ENCODE results near the gene CCDC43.
A peak's percentile ranks its signal among the peaks of the same experiment; 100 is the strongest.
"Not testable (repeated sequence)": the region's sequence is repeated elsewhere in the genome, so short reads cannot be mapped to it uniquely, and the experiment has no call there.

CCDC43 gene

GRCh38 chr17:44689477-44690217 is at the start of gene CCDC43:
Gene CCDC43, minus strand, starts transcription at chr17:44689776. Its CDS starts 23 bp downstream, at chr17:44689753.
- peak; percentile 94 for DNase-seq

GRCh38 chr17:44738214-44738906 is 48.8 kb upstream of the CCDC43 start:
- no peak for DNase-seq

DNA sequence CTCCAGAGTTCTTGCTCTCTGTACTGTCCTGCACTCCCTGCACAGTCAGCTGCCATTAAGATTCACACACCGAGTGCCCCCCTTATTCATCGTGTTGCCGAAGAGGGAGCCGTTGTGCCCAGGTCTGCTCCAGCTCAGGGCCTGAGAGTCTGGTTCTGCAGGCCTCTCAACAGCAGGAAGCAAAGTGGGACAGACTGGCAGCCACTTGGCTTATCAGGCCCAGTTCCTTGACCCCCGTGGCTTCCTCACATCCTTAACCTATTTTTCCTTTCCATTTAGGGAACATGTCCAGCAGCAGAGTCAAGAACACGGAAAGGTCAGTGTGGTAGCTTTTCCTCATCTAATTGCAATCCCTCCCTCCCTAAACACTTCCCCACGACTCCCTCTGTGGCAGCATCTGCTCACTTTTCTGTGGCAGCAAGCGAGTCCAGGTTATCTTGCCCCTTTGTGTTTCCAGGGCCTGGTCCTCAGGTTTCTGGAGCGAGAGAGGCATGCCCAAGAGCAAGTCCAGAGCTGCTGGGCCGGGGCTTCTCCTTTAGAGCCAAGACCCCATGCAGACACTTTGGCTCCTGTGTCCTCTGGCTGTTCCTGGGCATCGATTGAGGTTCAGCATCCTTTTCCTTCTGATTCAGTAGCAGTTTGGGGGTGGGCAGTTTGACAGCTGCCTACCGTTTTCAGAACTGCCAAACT is 47.1 kb upstream of the CCDC43 start:
- no peak for DNase-seq

DNA sequence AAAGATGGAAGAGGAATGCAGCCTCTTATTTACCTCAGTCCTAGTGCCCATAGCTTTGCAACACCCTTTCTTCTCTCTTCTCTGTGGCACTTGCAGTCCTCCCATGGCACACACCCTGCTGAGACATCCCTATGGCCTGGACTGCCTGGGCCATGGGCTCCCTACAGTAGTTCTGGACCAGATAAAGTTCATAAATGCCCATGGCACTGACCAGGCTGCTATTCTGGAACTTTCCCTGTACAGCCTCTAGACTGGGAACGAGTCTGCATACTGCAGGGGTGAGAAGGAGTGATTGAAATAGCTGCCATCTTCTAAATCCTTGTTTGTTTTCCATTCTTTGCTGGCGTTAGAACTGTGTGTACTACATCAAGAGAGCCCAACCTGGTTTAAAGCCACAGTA is 44.7 kb upstream of the CCDC43 start:
- DNase-seq, result no peak

- no peak for DNase-seq
Measured at GRCh38 chr17:44733753-44734152, 44.2 kb upstream of the CCDC43 start.

DNA sequence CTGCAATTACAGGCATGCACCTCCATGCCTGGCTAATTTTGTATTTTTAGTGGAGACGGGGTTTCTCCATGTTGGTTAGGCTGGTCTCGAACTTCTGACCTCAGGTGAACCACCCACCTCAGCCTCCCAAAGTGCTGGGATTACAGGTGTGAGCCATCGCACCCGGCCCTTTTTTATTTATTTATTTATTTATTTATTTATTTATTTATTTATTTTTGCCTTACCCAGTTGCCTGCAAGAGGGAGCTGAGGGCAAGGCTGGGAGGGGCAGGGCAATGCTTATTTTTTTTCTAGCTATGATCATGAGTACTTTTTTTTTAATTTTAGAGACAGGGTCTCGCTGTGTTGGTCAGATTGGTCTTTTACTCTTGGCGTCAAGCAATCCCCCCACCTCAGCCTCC is 36.5 kb upstream of the CCDC43 start:
- not testable (repeated sequence) for DNase-seq

GRCh38 chr17:44722254-44722653 is 32.7 kb upstream of the CCDC43 start:
- no peak for DNase-seq

GRCh38 chr17:44719444-44719843 is 29.9 kb upstream of the CCDC43 start:
- DNase-seq, result no peak

DNA sequence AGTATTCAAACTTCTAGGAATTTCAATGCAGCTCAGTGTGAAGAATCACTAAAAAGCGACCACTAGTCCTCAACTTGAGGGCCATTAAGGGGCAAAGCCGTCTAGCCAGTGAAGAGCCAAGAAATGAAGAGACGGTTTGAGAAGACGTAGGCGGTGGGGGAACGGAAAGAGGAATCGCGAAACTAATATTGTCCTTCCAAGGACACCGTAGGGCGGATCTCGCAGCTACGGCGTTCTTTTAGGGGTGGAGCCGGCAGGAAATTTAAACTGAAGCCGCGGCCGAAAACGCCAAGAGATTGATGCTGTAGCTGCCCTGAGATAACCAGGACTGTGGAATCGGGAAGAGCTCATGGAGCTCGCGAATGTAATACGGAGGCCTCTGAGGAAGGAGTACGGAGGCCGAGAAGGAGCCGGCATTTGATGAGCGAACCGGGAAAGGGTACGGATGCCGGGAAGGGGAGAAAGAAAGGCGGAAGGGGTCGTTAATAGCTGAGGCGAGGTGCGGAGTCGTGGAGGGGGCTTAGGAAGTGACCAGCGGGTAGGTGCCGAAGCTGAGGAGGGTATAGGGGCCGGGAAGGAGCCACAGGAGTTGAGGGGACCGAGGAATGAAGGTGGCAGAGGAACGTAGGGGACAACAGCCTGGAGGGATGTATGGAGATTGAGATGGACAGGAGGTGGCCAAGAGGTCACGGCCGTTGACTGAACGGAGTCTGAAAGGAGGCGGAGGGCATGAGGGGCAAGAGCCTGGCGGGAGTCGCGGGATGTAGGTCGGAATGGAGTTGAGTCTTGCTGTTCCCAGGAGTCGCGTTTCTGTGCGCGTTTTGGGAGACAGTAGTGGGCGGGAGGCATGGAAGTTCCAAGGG is 19.1 kb upstream of the CCDC43 start, which contains the start of gene DBF4B:
TSS of gene DBF4B (plus strand) at position 265 of the 863 bp plus-strand sequence. CDS start at position 421, 156 bp downstream.
- peak; percentile 86 for DNase-seq

- DNase-seq, result no peak
Measured at GRCh38 chr17:44707755-44708400, 18.3 kb upstream of the CCDC43 start.

- DNase-seq, result not testable (repeated sequence)
Measured at GRCh38 chr17:44700288-44700687, 10.7 kb upstream of the CCDC43 start.

DNA sequence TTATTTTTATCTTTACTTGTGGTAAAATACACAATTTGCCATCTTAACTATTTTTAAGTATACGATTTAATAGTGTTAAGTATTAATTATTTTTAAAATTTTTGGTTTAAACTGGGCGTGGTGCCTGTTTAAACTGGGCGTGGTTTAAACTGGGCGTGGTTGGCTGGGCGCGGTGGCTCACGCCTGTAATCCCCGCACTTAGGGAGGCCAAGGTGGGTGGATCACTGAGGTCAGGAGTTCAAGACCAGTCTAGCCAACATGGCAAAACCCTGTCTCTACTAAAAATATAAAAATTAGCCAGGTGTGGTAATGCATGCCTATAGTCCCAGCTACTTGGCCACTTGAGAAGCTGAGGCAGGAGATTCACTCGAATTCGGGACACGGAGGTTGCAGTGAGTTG is 4.0 kb upstream of the CCDC43 start:
- DNase-seq, result no peak

DNA sequence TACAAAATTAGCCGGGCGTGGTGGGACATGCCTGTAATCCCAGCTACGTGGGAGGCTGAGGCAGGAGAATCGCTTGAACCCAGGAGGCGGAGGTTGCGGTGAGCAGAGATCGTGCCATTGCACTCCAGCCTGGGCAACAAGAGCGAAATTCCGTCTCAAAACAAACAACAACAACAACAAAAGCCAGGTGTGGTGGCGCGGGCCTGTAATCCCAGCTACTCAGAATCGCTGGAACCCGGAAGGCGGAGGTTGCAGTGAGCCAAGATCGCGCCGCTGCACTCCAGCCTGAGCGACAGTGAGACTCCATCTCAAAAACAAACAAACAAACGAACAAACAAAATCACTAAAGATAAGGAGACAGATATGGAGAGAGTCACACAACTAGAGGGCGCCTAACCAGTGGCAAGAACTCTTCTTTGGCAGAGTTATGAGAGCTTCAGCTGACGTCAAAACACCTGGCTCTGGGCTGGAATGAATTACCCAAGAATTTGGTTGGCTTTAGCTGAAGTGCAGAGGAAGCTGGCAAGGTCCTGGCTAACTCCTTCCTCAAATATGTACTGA is 1.2 kb upstream of the CCDC43 start:
- DNase-seq, result not testable (repeated sequence)

DNA sequence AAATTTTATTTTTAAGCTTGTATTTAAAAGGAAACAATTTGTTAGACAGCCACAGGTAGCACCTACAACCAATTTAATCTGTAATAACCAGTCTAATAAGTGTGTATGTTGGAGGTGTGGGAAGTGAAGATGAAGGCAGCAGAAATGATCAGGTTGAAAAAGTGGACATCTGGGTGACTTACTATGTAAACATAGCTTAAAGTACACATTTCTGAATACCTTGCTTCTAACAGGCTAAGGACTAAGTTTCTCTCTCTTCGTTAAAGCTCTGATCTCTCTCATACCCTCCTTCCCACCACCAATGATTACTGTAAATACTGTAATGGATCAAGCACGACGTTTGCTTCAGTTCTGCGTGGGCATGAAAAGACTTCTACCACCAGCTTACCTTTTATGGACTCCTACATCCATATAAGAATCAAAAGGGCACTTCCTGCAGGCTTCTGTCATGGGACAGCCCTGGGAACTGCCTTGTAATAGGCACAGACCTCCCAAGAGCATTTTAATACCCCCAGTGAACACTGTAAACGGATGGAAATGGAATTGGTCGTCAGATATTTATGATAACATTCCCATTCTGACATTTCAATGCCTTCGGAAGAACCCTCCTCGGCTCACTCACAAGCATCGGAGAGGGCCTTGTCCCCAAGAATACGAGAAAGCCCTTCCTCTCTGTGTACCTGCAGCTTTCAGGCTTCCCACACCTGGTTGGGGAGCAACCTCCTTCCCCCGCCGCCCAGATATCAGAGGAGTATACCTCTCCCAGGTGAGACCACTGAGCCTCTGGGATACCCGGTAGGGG is 700 bp downstream of the CCDC43 start:
- DNase-seq, result no peak

GRCh38 chr17:44688200-44688599 is 1.4 kb downstream of the CCDC43 start:
- no peak for DNase-seq

DNA sequence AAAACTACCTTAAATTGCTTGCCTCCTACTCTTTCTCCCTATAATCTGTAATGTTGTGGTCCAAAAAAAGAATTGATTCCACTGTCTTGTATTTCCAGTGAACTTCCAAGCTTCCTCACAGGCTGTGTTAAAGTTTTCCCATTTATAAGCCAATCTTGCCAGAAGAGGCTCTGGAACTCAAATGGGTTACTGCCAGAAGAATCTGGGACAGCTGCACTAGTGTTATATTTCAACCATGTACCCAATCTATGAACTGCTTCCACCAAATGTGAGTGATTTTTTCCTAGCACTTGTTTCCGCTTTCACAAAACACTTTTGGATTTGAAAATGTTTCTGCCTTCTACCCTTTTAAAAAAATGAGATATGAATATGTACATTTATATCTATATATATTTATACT is 1.8 kb downstream of the CCDC43 start:
- DNase-seq, result no peak

DNA sequence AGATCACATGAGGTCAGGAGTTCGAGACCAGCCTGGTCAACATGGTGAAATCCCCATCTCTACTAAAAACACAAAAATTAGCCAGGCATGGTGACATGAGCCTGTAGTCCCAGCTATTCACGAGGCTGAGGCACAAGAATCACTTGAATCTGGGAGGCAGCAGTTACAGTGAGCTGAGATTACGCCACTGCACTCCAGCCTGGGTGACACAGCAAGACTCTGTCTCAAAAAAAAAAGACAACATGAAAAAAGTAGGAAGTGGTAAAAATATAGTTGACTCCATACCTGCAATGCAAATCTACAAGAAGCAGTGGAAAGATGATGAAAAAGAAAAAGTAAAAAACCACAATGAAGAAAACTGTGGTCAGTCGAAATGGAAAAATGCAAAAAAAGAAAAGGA is 6.3 kb downstream of the CCDC43 start:
- not testable (repeated sequence) for DNase-seq

GRCh38 chr17:44677136-44677535 is 12.4 kb downstream of the CCDC43 start:
- no peak for DNase-seq

GRCh38 chr17:44673893-44674292 is 15.7 kb downstream of the CCDC43 start:
- no peak for DNase-seq

DNA sequence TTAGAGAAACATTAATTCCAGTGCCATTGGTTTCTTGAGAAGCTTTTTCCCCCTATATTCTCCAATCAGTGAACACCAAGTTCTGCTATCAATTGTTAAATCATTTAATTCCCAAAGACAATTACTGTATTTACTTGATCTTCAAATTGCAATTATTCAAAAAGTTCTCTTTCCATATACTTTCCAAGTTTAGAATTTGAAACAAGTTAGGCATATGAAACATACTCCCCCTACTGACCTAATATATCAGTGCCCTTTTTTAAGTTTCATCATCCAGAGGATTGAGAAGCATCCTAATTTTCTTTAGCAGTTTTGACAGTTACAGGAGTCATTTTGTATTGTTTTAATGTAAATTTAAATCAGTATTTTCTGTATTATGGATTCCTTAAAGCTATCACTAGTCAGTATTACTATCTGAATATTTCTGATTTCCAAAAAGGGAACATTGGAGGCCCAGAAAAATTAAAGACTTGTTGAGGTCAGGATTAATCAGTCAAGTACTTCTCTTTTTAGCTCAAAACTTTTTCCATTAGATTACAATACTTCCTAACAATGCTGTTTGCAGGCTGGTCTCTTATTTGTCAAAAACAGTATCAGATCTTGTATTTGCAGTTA is 17.0 kb downstream of the CCDC43 start:
- DNase-seq, result no peak

- DNase-seq, result no peak
Measured at GRCh38 chr17:44666006-44666405, 23.6 kb downstream of the CCDC43 start.

Measured in activated naive CD4-positive, alpha-beta T cell treated with Interleukin-2 at 50 U/mL for 16 hours (primary cell).